ACHN (cell line): ENCODE measurements around the gene PPP1R3E.
A peak's percentile ranks its signal among the peaks of the same experiment; 100 is the strongest.

ENCODE experiments used
- DNase-seq: peaks from one replicate; pipeline ENCODE4 v3.0.0-alpha.2; 2015
- in situ Hi-C: cut with HindIII; loops from 2 replicates; pipeline ENCODE4 v1.10.0; 2017; ENCODE audit warnings: low sequenced_read_pairs, low pct_ligation_motif_present, low pct_unique_long_range_greater_than_20kb

PPP1R3E gene

DNA sequence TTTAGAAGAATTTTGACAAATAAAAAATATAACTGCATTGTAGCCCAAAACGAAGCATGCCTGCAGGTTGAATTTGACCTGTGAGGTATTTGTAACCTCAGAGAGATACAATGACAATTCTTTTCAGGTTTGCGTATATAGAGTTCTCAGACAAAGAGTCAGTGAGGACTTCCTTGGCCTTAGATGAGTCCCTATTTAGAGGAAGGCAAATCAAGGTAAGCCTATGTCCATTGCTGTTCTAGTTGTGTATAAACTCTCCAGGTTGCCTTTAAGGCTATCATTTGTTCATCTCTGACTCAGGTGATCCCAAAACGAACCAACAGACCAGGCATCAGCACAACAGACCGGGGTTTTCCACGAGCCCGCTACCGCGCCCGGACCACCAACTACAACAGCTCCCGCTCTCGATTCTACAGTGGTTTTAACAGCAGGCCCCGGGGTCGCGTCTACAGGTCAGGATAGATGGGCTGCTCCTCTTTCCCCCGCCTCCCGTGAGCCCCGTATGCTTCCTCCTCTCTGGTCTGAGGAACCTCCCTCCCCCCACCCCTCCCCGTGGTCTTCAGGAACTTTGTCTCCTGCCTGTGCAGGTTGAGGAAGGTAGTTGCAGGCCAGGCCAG, 21.3 kb upstream of the PPP1R3E start:
- no peak for DNase-seq
- in situ Hi-C loops = no loop called here

DNA sequence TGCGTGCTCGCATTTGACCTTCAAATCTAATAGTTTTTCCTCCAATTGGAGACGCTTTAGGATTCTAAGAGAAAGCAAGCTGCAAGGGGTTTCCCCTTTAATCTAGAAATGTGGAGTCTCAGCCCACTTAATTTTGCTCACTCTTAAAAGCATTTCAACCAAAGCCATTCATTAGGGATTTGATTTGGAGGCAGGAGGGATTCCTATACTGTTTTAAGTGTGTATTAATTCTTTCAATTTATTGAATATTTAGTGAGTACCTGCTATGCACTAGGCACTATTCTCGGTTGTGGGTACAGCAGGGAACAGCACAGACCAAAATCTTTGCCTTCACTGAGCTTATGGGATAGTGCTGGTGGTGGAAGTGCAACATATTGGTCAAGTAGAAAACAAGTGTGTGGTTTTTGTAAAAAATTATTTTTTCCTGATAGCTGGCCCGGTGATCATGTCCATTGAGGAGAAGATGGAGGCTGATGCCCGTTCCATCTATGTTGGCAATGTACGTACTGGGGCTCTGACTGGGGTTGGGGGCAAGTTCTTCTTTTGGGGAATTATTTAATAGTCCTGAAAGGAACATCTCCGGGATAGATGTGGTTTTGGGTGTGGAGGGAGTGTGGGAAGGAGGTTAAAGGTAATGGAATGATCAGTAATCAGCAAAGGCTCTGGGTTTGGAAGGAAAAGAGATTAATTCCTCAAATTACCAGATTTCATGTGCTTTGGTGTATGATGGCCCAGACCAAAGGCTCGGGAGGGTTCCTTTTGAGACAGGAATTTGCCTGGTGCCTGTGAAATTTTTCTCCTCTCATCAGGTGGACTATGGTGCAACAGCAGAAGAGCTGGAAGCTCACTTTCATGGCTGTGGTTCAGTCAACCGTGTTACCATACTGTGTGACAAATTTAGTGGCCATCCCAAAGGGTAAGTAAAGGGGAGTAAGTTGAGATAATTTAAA, 20.2 kb upstream of the PPP1R3E start:
- DNase-seq = no peak
- in situ Hi-C loops = no loop called here

DNA sequence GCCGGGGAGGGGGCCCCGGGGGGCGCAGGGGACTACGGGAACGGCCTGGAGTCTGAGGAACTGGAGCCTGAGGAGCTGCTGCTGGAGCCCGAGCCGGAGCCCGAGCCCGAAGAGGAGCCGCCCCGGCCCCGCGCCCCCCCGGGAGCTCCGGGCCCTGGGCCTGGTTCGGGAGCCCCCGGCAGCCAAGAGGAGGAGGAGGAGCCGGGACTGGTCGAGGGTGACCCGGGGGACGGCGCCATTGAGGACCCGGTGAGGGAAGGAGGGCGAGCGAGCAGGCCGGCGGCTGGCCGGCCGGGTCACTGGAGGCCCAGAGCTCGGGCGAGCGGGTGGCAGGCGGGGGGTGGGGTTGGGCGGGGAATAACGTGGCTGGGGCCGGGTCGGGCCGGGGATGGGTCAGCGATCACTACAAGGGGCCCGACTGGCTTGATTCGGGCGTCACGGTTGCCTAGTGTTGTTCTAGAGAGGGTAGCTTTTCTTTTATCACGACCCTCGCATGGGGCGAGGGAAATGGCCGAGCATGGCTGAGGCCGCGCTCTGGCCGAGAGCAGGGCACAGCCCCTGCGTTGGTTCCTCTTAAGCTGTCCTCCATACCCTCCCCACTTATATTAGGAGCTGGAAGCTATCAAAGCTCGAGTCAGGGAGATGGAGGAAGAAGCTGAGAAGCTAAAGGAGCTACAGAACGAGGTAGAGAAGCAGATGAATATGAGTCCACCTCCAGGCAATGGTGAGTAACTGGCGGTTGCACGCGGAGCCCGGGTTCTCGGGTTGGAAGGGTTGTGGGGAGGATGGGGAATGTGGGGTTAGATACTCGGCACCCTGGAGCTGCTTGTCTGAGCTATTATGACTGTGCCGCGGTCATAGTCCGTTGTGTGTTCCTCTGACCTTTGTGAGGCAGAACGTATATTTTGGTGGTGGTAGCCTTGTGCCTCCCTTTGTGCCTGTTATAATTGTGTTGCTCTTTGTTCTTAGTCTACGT, 19.2 kb upstream of the PPP1R3E start:
- peak; percentile 57 for DNase-seq
- in situ Hi-C loops = no loop called here

DNA sequence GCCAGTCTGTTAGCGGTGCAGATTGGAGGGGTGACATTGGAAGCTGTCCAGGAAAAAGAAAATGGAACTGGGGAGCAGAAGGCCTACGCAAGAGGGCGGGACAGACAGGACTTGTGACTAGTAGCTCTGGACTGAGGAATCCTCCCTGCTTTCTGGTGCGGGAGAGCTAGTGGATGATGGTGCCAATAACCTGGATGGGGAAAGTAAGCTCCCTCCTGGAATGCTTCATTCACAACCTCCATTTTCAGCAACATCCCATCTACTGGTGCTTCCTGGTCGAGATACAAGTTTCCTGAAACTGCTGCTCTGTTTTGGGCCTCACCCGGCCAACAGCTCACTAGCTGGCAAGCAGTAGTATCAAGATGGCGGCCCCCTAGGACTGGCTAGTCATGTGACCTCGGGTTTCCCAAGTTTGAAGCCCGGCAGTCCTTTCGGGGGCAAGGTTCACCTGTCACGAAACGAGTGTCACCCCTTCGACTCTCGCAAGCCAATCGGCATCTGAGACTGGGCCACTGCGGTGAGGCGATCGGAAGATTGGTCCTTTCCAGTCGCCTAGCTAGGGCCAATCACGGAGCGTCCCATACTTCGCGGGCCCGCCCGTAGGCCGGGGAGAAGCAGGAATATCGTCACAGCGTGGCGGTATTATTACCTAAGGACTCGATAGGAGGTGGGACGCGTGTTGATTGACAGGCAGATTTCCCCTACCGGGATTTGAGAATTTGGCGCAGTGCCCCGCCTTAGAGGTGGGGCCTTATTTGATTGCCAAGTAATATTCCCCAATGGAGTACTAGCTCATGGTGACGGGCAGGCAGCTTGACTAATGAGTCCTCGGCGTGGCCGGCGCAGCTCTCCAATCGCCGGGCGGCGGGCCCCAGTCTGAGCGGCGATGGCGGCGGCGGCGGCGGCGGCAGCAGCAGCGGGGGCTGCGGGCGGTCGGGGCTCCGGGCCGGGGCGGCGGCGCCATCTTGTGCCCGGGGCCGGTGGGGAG, 18.2 kb upstream of the PPP1R3E start, which contains the start of gene PABPN1:
TSS of gene PABPN1 (plus strand) at position 874 of the 988 bp plus-strand sequence. CDS start at position 887, 13 bp downstream.
- peak; percentile 99 for DNase-seq
- in situ Hi-C loops = no loop called here

DNA sequence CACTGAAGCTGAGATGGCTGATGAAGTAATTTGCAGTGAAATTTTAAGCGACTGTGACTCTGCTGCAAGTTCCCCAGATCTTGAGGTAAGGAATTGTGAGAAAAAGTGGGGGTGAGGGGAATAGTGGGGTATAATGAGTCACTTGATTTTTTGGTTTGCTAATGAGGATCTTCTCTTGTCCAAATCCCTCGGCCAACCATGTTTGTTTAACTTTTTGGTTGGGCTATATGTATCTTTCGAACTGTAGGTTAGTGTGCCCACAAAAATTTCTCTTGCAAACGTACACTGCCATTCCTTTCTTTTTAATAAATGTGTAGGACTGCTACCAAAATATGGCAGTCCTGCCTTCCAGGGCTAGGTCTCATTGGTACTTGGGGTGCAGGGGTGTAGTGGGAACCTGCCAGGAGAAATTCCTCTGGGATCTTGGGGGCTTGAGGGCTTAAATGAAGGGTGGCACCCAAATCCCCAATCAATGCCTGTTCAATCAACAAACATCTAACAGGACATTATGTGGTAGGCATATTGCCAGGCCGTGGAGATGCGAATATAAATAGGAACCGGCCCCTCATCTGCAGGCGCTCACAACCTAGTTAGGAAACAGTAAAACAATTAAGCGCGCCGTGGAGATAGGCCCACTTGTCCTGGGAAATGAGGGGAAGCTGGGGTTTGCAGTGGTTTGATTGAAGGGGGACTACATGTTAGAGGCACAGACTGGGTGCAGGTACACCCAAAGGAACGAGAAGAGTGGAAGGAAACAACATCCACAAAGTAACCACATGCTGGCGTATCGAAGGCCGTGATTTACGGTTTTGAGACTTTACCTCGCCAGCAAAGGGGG, 17.3 kb upstream of the PPP1R3E start:
- in situ Hi-C loops = no loop called here
- DNase-seq = no peak

DNA sequence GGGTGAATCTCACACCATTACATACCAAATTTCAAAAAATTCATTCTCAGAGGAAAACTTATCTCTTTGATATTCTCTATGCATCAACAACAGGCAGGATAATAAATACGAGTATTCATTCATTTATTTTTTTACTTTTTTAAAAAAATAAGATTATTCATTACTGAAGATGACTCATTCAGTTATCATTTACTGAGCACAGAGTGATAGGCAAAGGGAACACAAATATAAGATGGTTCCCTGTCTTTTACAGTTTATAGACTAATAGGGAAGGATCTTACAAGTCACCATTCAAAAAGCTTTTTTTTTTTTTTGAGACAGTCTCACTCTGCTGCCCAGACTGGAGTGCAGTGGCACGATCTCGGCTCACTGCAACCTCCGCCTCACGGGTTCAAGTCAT, 13.6 kb upstream of the PPP1R3E start:
- in situ Hi-C loops = no loop called here

DNA sequence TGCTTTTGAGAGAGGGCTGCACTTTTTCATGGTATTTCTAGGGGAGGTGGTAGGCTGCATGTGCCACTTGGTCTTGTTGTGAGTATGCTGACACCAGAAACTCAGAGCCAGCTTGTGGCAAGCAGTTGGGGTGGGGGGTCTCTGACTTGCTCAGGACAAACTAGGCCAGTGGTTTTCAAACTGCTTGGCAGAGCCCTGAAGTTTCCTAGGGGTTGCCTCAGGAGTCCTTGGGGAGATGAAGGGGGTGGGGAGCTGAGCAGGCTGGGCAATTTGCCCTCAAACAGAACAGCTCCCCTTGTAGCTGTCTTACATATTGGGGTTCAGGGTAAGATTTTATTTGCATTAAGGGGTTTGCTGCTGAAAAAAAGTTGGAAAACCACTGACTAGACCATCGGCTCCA, 7.9 kb upstream of the PPP1R3E start:
- no peak for DNase-seq
- in situ Hi-C loops = no loop called here

More for the DNA sequence above, 13.6 kb upstream of the PPP1R3E start:
- no peak for DNase-seq

DNA sequence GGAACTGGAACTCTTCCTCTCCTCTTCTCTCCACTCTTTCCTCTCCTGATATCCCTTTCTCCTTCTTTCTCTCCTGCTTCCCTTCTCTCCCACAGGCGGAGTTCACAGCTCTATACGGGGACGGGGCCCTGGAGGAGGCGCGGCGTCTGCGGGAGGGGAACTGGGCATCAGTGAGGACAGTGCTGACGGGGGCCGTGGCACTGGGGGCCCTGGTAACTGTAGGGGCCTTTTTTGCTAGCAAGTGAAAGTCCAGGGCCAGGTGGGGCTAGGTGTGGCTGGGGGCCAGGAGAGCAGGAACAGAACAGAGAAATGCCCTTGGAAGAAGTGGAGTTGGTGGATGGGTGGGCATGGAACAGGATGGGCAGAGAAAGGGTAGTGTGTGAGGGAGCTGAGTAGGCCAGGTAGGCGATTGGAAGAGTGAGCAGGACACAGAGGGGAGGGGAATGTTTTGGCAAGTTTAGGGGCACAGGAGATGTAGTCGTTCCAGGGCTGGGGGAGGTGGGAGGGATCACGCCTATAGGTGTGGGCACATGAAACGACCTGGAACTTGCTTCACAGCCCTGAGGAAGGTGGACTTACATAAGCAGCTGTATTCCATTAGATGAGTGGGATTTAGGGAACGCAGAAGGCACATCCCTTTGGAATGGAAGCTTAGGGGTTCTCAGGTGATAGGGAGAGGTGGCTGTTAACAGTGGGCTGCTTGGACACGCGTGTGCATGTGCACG, 6.2 kb upstream of the PPP1R3E start:
- DNase-seq = no peak
- in situ Hi-C loops = no loop called here

DNA sequence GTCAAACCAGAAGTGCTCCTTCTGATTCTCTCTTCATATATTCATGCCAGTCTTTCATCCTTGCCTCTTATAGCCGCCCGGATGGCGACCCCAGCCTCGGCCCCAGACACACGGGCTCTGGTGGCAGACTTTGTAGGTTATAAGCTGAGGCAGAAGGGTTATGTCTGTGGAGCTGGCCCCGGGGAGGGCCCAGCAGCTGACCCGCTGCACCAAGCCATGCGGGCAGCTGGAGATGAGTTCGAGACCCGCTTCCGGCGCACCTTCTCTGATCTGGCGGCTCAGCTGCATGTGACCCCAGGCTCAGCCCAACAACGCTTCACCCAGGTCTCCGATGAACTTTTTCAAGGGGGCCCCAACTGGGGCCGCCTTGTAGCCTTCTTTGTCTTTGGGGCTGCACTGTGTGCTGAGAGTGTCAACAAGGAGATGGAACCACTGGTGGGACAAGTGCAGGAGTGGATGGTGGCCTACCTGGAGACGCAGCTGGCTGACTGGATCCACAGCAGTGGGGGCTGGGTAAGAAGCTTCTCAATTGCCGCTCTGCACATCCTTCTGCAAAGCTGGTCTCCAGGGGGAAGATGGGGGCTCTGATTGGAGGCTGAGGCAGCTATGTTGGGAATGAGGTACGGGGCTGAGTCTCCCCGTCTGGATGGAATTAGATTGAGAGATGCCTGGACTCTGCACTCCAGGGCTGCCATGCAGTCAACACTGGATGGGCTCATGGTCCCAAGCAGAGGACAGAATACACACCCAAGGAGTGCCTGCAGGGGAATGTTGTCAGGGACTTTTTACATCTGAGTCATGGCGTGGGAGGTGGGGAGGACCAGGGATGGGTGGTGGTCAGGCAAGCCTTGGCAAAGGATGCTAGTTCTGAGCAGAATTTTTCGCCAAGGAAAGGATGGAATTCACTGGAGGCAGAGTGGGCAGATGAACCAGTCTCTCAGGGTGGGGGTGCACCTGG, 5.3 kb upstream of the PPP1R3E start:
- in situ Hi-C loops = no loop called here
- DNase-seq = no peak

DNA sequence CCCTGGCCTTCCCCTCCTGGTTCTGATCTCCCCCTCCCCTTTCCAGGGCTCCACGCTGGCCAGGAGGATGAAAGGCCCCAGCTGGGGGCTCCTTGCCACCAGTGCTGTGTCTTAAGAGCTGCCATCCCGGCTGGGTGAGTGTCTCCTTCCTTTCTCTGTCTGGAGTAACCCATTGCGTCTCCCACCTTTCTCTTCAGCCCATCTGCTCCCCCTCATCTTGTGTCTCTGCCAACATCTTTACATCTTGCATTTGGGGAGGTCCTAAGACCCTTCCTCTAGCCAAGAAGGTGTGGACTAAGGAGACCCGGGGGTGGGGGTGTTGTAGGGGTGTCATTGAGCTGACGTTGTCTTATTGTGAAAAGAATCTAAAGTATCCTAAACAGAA, 4.5 kb upstream of the PPP1R3E start:
- no peak for DNase-seq
- in situ Hi-C loops = no loop called here

DNA sequence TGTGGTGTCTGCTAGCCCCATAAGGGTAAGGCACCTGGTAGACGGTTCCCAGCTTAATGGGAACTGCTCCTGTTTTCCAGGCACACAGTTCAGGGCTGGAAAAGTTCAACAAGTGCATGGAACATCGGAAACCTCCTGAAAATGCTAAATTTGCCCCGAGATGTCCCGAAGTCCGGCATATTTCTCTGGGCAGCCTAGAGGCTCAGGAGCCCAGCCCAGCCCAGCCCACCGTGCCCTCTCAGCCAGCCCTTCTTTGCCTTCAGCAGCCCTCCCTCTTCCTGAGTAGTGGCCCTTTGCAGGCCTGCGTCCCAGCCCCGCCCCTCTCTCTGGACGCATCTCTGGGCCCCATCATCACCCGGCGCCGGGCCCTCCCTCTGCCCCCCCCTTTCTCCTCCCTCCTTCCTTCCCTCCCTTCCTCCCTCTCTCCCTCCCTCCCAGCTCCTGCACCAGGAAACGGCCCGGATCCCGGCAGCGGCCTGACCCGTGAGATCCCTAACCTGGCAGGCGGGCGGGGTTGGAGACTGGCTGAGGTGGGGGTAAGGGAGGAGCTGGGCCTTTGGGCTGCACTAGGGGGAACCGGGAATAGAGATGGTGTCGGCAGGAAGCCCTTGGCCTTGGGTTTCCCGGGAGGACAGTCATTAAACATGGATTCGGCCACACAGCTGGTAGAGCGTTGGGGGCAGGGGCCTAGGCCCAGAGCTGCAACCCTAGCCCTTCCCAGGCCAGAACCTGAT, 3.9 kb upstream of the PPP1R3E start, which contains the start of gene BCL2L2:
TSS of gene BCL2L2 (plus strand) at position 422 of the 734 bp plus-strand sequence. CDS start 935 bp downstream, outside the sequence.
- peak; percentile 88 for DNase-seq
- in situ Hi-C loops = no loop called here

DNA sequence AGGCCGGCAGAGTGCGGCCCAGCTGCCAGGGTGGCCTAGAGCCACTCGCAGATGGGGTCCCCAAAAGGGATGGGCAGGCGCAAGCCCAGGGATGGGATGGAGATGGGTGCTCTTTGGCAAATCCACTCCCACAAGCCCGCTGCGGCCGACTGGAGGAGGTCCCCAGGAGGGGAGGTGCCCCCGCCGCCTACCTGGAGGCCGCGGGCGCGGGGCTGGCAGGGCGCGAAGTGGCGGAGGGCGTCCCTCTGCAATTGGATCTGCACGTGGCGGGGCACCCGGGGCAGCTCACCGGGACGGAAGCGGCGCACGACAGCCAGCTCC, 730 bp downstream of the PPP1R3E start:
- DNase-seq = no peak
- in situ Hi-C loops = no loop called here

DNA sequence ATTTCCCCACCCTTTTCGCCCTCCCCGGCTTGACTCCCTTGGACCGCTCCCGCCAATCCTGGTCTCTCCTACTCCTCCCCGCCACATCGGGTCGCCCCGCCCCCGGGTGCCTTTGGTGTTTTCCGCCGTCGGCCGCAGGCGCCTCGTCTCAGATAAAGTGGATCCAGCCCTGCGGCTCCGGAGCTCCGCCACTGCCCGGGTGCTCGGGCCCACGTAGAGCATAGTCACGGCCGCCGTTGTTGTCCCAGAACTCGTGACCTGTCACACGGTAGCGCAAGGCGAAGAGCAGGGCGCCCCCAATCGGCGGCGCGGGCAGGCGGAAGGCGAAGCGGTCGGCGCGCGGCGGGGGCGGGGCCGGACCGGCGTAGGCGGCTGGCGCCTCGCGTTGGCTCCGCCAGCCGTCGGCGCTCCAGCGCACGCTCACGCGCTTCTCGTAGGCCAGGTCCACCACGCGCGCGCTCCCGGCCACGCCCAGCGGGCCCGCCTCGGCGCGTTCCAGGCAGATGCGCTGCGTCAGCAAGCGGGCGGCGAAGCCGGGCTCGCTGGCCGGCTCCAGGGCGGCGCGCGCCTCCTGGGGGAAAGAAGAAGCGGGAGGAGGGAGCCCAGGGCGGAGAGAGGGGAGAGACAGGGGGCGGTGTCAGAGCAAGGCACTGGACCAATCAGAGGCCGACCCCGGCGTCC, 1.2 kb downstream of the PPP1R3E start:
- in situ Hi-C loops = no loop called here

DNA sequence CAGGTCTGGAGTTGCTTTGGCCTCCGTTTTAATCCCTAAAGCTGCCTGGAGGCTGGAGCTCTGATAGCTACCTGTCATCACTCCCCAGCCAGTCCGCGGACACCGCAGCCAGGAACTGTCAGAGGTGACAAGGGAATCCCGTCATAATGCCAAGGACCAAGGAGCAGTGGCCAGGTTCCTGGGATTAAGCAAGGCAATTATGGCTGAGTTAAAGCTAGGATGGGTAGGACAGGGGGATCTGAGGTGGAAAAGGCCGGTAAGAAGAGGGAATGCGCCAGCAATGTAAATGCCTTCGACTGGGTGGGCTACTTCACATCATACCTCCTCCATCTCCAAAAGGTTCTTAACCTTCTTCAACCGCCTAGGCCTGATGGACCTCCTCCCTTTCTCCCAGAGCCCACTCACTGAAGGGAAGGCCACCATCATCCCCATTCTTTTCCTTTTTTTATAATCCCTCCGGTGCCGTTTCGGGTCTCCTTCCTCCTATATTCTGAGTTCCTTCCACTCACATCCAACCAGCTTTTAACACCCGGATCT, 1.9 kb downstream of the PPP1R3E start:
- in situ Hi-C loops = no loop called here
- no peak for DNase-seq

More for the DNA sequence above, 1.2 kb downstream of the PPP1R3E start:
- DNase-seq = peak; percentile 96
